GM12801 (cell line): ENCODE results near the gene TMEM204.

Source experiments
- TF ChIP-seq, protein P1 (sequence below): IDR thresholded peaks from one replicate; pipeline ENCODE4 v1.5.1; 2011; ENCODE audit warnings: control low read depth; ENCODE audit not compliant: insufficient read length; ENCODE audit errors: extremely low read depth

TMEM204 gene

GRCh38 chr16:1543085-1543896, 9.8 kb downstream of the TMEM204 start:
- TF ChIP-seq, protein P1, sequence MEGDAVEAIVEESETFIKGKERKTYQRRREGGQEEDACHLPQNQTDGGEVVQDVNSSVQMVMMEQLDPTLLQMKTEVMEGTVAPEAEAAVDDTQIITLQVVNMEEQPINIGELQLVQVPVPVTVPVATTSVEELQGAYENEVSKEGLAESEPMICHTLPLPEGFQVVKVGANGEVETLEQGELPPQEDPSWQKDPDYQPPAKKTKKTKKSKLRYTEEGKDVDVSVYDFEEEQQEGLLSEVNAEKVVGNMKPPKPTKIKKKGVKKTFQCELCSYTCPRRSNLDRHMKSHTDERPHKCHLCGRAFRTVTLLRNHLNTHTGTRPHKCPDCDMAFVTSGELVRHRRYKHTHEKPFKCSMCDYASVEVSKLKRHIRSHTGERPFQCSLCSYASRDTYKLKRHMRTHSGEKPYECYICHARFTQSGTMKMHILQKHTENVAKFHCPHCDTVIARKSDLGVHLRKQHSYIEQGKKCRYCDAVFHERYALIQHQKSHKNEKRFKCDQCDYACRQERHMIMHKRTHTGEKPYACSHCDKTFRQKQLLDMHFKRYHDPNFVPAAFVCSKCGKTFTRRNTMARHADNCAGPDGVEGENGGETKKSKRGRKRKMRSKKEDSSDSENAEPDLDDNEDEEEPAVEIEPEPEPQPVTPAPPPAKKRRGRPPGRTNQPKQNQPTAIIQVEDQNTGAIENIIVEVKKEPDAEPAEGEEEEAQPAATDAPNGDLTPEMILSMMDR: no peak

- TF ChIP-seq, protein P1: no peak
Measured at GRCh38 chr16:1545044-1546040, 11.9 kb downstream of the TMEM204 start.

GRCh38 chr16:1546430-1546829, 13.0 kb downstream of the TMEM204 start:
- TF ChIP-seq, protein P1: no peak

DNA sequence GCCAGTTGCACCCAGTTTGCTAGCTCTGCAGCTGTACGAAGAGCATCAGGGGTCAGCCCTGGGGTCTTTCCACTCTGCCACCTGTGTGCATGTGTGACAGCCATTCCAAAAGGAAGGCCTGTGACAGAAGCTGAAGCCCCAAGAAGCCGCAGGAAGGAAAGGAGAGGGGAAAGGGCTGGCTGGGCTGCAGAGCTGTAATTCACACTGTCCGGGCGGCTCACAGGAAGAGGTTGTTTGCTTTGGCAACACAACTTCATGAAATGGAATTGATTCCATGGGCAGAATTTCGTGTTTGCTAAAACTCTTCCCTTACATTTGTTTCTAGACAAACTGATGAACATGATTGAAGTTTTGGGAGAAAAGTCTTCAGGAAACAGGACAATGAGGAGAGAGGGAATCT, 14.8 kb downstream of the TMEM204 start:
- TF ChIP-seq, protein P1: no peak

DNA sequence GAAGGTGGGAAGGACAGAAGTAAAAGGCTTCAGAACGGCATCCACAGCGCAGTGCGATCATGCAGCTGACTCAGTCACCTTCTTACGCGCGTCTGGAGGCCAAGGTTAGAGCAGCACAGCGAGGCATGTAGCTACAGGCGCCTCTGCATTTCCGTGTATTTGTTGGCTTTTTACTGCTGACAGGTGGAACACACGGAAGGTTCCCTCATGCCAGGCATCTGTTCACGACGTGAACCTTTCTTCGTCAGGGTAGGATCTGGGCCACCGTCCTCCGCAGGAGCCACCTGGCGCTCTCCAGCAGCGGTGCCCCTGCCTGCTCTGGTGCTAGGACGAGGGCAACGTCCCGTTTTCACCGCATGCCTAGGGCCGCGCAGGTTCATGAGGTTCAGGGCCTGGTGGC, 15.3 kb downstream of the TMEM204 start:
- TF ChIP-seq, protein P1: no peak

GRCh38 chr16:1550069-1550468, 16.6 kb downstream of the TMEM204 start:
- TF ChIP-seq, protein P1: no peak

DNA sequence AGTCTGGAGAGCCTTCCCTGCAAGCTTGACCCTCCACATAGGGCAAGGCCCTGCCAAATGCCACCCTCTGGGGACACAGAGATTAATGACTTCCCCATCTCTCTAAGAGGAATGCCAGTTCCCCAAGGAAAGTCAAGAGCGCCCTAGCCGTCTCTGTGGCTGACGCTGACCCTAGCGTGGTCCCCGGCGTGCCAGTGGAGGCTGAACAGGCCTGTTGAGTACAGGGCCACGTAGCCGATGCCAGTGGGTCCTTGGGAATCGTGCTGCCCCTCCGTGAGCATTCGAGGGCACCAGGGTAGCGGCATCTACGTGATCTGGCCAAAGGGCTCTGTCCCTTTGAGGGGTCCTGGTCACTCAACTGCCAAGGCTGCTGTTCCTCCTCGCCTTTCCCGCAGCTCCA, 17.2 kb downstream of the TMEM204 start:
- TF ChIP-seq, protein P1: no peak
